ENCODE data around the gene SLC2A4RG.

DNA sequence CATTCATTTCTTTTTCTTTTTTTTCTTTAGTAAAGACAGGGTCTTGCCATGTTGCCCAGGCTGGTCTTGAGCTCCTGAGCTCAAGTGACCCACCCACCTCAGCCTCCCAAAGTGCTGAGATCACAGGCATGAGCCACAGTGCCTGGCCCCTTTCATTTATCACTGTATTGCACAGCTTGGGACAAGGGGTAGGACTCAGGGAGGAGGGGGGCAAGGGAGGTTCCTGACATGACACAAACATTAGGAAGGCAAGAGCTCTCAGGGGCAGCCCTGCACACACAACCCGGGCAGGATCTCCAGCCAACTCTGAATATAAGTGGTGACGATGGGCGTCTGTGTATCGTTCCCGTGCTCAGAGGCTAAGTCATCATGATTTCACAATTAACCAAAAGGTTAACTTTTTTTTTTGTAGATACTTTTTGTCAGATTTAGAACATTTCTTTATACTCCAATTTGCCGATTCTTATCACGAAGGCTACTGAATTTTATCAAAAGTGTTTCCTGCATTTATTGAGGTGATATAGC, 19.9 kb downstream of the SLC2A4RG start:
- TF ChIP-seq CTCF (IDR thresholded peaks at IDR 0.05; ENCODE audit: poor library complexity) = no peak
- no peak for TF ChIP-seq EZH2phosphoT487 (IDR thresholded peaks at IDR 0.05; ENCODE audit: low read depth, severe bottlenecking, unreplicated experiment)
- TF ChIP-seq EZH2 (IDR thresholded peaks at IDR 0.05; ENCODE audit: borderline replicate concordance) = no peak

Measured in hepatocyte (in vitro differentiated cells).